Activated gamma-delta T cell treated with anti-CD3 and anti-CD28 coated beads, Interleukin-2, amount 50 U/mL, for 16 hours (primary cell): ENCODE results near the gene CA12.

Experiments used
- DNase-seq: peaks from one replicate; pipeline ENCODE4 v3.0.0-alpha.2; 2020; ENCODE audit warnings: low read depth

CA12 gene

DNA sequence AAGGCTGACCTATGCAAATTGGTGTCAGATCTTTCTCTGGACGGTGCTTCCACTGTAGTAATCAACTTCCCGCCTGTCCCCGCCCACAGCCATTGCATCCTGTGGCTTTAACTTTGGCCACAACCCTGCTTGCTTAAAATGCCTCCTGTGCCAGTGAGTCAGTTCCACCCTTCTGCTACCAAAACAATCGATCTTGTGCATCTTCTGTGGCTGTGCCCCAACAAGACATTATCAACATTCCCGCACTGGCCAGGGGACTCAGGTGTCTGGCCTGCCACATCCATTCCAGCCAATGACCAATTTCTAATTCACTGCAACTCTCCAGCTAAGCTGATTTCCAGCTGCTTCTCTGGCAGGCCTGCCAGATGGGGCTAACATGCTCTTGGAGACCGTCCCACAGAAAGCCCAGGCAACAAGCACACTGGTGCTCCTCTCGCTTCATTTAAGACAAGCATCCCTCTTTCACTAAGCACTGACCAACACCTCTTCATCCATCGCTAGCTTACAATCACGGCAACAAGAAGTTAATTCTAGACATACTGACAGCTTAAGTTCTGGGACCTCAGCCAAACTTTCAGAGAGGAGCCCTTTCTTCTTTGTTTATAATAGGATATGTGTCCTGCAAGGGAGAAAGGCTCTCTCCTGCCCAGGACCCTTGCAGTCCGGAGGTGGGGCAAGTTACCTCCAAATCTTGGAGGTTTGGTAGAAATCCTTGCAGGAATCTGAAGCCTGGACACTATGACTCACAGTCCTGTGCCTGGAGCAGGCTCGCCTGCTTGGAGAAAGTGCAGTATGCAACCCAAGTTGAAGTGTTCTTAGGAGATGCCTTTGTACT, 6.7 kb downstream of the CA12 start:
- no peak for DNase-seq

DNA sequence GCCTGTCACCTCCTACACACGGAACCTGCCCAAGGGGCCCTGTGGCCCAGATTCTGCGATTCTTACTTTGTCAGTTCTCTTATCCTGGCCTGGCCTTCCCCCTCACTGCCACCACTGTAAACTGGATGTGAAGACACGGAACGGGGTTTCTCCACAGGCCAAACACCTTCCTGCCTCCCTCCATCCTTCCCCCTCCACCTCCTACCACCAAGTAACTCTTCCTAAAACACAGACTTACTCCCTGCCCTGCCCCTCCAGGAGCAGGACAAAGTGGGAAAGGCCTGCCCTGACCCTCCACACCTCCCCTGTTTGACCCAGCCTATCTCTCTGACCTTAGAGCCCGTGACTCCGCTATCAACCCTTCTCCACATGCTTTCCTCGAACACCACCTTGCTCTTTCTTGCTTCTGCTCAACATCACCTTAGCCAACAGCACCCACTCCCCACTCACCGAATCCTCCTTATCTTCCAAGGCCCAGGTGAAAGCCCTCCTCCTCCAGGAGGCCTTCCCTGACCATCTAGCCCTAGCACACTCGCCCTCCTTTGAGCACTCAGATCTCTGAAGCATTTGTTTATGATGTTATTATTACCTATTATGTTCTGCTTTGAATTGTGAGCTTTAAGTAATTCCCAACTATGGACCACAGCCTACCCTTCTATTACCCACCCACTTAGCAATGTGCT, 7.6 kb downstream of the CA12 start:
- DNase-seq, result no peak

DNA sequence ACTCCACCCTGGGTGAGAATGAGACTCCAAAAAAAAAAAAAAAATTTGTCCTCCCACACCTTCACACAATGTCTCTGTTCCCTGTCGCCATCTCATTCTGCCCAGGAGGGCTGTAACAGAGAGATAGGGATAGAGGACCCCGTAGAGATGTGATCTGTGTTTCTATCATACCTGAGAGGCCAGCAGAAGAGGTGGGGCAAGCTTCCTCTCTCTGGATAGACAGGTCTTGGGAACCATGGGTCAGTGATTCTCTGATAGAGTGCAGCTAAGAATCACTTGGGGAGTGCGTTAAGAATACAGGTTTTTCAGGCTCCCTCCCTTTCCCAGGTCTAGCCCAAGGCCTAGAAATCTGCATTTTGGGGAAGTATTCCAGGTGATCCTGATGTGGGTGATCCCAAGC, 8.3 kb downstream of the CA12 start:
- DNase-seq, result no peak

DNA sequence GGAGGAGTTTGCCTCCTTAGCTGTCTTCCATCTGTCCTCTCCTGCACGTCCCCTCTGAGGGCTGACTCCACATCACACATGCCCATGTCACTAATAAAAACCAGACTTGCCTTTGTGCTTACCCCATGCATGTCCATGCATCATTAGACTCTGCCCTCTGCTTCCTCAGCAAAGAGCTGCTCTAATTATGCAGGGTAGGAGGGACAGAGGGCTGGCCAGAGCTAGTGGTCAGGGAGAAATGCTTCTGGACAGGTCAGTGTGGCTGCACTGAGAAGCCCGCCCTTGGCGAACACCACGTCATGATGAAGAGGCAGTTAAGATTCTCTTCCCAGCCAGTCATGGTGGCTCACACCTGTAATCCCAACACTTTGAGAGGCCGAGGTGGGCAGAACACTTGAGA, 8.9 kb downstream of the CA12 start:
- DNase-seq, result no peak

DNA sequence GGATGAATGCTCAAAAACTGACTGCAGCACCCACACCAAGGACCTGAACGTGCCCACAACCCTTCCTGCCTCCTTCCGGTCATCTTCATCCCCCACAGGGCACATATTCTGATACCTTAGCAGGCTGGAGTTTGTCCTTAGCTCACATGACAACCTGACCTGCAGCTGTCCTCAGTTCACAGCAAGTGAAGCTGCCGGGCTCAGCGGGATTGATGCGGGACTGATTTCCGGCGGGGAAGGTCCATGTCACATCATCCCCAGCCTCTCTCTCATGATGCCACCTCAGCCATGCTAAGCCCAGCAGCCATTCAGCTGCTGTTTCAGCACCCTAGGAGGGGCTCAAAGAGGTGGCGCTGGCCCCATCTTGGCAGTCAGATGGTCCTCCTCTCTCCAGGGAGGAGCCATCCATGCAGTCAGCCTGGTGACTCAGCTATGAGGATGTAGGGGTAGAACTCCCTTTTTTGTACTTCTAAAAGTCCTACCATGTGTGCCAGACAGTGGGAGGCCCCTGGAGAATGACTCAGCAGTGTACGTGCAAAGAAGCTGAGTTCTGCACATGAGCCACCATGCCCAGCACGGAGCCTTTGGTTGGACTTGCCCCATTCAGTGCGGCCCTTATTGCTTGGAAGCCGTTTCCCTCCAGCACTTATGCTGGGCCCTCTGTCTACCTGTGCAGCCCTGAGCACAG, 9.5 kb downstream of the CA12 start:
- no peak for DNase-seq

DNA sequence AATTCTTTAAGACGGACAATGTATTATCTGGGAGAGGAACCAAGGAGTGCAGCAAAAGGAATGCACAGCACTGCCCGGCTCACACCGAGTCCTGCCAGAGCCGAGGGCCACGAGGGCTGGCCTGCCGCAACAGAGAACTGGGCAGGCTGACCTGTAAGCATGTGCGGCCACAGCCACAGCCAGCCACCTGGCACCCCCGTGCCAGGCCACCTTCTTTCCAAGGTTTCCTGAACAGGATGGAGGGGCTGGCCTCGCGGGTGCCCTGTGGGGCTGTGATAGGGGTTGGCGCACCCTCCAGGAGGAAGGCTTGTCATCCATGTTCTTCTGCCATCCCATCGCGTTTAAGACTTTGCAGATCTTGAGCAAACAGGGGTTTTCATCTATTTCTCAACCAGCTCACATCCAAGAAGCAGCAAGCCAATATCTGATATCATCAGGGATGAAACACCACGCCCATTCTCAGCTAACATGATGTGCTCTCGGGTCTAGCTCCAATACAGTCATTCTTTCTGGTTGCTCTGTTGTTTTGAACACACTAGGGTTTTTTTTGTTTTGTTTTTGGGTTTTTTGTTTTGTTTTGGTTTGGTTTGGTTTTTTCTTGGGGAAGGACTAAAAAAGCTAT, 10.2 kb downstream of the CA12 start:
- no peak for DNase-seq

DNA sequence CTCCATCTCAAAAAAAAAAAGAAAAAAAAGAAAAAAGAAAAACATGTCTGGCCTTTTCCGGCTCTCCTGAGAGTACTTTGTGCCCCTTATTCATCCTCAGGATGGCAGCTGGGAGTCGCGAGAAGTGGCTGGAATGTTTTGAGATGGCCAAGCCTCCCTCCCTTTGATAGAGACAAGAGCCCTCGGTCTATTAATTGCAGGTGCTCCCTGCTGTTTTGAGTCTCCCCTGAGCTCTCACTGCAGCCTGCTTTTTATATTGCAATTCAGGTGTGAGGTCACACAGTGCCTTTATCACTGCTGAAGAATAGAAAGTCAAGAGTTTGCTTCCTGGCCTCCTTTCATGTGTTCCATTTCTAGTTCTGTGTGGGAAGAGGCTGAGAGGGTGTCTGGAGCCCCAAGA, 10.9 kb downstream of the CA12 start:
- no peak for DNase-seq

DNA sequence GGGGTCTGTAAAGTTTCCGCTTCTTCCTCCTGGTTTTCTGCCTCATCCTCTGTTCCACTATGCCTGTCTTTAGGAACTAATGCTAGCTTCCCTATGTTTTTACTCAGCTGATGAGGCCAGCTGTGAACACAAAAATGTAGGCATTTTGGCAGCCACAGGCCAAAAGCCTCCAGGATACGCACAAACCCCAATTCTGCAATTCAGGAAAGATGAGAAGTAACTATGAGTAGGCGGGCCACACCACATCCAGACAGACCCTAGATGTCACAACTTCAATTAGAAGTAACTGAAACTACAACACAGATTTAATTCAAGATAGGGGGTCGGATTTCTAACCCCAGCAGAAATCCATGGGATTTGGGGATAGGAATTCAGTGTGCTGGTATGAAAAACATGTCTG, 11.9 kb downstream of the CA12 start:
- DNase-seq, result no peak

DNA sequence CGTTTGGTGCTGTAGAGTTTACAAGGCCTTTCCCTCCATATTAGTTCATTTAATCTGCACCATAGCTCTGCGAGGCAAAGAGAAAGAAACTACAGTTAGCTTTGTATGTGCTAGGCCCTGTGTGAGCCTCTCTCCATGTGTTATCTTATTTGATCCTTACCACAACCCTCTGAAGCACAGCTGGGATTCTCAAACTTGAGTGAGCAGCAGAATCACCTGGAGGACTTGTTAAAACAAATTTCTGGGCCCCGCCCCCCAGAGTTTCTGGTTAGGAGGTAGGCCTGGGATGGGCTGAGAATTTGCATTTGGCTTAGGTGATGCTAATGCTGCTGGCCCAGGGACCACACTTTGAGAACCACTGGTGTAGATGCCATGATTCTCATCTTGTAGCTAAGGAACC, 12.3 kb downstream of the CA12 start:
- DNase-seq, result no peak

DNA sequence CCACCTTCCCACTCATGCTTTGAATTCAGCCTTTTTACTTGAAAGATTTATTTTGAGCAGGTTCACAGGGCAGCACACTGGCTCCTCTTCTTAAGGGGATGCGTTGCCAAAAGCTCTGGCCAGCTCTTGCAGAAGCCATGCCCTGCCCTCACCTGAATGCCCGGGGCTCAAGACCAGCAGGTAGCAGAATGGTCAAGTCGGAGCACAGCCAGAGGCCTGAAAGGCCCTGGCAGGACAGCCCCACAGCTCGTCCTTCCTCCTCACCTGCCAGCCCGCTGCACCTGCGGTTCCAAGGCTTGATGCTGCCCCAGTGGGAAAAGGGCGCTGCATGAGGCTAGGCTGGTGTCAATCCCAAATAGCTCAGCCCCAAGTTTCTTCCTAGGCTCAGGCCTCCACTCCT, 13.1 kb downstream of the CA12 start:
- DNase-seq, result no peak

DNA sequence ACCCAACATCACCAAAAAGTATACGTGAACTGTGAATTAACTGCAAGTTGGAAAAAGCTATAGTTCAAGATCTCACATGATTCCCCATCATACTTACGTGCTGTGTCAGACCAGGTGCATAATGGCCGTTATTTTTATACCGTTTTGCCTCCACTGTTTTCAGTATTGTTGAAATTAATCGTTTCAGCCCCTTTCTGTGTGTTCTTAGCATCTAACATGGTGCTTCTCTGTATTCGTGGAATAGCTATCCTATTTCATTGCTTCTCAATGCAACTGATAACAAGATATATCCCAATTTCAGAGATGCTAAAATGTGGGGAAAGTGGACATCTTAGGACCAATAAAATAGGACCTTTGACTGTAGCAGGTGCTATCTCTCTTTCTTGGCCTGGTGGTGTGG, 13.7 kb downstream of the CA12 start:
- DNase-seq, result no peak

DNA sequence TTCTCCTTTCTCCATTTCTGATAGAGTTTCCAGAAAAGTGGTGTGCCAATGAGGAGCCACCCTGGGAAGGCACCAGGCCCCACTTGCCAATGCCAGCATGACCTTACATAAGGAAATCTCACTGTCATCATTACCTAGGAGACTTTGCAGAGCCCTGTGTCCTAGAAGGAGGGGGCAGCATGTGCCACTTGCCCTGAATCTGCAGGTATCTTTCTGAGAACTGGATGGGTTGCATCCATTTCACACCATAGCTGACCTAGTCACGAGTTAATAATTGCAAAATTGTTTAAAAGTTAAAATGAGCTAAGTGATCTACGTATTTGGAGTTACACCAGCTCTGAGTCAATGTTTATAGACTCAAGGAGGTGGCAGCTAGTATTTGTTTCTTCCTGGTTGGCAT, 14.3 kb downstream of the CA12 start:
- DNase-seq, result no peak

DNA sequence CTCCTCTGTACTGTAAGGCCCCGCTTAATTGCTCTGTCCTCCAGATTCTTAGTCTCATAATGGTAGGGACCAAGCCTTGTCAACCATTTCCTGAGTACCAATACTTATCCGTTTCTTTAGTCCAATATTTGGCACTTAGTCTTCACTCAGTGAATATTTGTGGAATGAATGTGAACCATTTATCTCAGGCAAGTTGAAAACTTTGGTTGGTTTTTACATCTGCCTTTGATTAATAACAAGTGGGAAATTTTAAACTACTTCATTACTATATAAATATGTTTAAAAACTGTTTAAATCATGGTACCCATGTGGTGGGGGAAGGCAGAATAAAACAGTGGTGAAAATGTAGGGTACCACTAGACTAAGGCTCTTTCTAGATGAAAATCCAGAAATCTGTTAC, 15.2 kb downstream of the CA12 start:
- DNase-seq, result no peak

DNA sequence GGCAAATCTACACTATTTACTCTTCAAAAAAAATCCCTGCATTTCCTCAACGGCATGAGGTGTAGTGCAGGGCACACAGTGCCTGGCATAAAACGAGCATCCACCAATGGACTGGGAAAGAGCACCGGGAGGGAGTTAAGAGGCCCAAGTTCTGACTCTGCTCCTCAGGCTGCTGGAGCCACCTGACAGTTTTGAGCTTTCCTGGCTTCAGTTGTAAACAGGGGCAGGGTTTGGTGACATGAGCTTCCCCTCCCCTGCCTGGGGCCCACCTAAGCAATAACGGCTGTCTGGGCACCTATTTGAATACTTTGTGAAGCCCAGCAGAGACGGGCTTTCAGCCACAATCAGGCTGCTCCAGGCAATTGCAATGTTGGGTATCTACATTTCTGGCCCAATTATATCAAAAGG, 16.4 kb downstream of the CA12 start:
- DNase-seq, result no peak

DNA sequence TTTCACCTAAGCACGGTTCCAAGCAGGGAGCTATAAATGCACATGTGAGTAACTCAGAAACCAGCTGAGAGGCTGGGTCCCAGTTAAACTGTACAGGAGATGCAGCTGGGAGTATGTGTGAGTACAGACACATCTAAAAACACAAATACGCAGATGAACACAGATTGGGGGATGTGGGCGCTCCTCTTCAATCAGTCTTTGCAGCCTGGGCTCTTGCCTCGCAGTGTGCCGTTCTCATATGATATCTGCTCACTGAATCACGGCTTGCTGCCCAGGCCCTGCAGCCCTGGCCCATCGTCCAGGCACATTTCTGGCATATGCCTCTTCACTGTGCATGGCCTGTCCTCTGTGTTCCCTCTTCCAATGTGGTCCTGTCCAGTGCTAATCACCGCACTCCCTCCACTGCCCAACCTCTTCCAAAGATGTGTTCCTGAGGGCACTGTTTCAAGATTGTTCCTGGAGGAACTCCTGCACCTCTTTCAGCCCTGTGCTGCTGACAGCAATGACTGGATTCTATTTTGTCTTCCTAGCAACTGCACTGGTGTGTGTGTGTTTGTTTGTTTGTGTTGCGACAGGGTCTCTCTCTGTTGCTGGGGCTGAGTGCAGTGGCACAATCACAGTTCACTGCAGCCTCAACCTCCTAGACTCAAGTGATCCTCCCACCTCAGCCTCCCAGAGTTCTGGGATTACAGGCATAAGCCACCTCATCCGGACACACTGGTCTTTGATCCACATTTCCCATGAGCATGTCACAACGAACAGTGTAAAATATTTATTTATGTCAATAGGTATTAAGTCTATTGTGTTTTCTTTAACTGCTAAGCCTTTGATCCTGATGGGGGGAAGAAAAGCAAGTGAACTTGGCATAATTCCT, 17.0 kb downstream of the CA12 start:
- DNase-seq, result no peak

DNA sequence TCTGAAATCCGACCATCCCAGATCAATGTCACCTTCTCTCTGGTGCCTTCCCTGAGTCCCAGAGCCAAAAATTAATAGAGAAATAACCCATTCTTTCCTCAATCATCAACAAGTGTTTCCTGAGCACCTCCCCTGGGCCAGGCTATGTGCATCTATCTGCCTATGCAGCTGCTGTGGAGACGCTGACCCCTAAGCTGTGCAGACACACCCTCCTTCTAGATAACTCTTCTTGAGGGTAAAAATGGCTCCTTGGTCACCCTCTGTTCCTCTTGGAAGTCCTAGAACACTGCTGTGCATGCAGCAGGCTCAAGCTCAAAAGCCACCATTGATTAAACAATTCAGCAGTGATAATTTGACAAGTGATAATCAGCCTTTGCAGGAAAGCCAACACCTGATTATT, 18.4 kb downstream of the CA12 start:
- no peak for DNase-seq

DNA sequence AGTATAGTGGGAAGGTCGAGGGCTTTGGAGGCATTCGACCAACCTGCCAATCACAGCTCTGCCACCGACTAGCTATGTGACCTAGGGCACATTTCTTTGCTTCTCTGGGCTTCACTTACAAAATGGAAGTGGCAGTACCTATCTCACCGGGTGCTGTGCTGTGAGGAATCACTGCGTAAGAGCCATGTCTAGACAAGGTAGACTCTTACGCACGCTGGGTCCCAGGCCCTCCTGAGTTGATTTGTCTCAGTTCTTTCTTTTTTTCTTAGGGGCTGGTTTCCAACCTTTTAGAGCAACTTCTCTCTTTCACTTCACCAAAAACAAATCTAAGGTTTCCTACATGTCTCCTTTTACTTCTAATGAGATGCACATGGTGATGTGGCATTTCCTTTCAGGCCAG, 18.8 kb downstream of the CA12 start:
- DNase-seq, result no peak

DNA sequence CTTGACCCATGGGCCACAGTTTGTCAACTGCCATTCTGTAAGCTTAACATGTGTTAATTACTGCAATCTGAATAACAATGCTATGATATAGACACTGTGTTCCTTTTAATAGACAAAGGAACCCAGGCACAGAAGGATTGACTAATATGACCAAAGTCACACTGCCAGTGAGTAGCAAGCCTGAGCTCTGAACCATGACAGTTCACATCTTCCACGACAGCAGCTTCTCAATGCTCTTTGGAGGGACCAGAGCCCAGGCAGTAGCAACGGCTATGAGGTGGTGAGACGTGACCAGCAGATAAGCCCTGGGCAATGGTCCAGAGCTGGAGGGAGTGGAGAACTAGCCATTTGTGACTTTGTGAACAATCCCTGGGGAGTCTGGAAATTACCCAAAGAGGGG, 19.4 kb downstream of the CA12 start:
- no peak for DNase-seq

DNA sequence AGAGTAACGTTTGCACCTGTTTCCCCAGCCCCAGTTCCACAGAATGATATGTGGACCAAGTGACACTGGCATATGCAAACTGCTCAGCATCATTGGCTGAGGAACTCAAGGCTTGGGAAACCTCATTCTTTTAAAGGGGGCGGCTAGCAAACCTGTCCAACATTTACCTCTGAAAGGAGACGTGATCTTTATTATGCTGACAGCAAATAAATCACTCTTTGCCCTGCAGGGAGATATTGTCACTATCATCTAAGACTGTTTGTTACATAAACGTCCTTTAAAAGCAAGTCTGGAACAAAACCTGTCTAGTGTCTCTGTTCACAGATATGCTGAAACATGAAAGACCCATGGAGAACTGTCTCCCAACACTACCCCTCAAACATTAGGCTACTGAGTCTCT, 21.5 kb downstream of the CA12 start:
- DNase-seq, result no peak

DNA sequence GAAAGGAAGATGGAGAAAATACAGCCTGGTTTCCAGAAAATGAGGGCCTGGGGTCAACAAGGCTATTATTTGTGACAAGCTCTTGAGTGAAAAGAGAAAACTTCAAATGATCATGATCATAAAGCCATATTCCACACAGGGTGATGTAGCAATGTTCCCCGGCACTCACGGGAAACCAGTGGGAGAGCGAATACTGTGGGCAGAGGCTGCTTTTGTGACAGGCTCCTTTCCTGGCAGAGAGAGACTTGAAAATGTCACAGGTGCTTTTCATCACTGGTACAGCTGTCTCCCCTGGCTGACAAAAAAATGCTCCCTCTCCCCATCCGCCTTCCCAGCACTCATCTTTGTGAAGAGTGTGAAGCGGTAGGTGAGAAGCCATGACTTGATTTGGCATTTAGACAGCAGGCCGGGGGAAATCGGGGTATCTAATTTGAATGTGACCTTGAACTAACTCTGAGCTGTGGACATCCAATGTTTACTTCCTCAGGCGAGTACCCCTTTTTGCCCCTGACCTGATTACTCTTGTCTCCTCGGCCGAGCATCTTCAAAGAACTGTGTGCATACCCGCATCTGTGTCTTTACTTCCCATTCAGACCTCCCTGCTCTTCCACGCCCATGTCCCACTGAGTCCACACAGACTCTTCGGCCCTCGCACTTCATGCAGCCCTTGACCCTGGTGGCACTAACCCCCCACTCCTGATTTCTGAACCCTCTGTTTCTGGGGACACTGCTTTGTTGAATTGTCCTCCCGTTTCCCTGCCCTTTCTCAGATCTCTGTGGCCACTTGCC, 23.2 kb downstream of the CA12 start:
- DNase-seq, result no peak

DNA sequence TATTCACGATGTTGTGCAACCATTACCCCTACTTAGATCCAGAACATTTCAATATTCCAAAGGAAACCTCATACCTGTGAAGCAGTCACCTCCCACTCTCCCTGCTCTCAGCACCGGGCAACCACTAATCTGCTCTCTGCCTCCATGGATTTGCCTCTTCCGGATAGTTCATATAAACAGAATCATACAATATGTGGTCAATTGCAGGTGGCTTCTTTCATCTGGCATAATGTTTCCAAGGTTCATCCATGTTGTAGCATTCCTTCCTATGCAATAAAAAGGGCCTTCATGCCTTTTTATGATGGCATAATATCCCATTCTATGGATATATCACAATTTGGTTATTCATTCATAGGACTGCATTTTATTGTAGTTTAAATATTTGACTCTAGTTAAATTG, 23.9 kb downstream of the CA12 start:
- no peak for DNase-seq
